NCI-H2029 treated with DMSO at 0.1 percent for 48 hours (cell line): ENCODE results near the gene CPNE5.
A peak's percentile ranks its signal among the peaks of the same experiment; 100 is the strongest.

ENCODE experiments used
- DNase-seq: peaks from one replicate; lab custom pipeline; 2025; lab: John Stamatoyannopoulos, UW

CPNE5 gene

DNA sequence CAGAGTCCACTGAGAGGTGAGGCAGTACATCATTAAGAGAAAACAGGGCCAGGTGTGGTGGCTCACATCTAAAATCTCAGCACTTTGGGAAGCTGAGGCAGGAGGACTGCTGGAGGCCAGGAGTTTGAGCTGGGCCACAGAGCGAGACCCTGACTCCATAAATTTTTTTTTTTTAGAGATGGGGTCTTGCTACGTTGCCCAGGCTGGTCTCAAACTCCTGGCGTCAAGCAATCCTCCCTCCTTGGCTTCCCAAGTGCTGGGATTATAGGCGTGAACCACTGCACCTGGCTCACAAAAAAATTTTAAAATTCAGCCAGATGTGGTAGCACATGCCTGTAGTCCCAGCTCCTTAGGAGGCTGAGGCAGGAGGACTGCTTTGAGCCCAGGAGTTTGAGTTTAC is 18.1 kb upstream of the CPNE5 start:
- DNase-seq: no peak

- peak; percentile 40 for DNase-seq
Observed at GRCh38 chr6:36856277-36856676, 17.0 kb upstream of the CPNE5 start.

DNA sequence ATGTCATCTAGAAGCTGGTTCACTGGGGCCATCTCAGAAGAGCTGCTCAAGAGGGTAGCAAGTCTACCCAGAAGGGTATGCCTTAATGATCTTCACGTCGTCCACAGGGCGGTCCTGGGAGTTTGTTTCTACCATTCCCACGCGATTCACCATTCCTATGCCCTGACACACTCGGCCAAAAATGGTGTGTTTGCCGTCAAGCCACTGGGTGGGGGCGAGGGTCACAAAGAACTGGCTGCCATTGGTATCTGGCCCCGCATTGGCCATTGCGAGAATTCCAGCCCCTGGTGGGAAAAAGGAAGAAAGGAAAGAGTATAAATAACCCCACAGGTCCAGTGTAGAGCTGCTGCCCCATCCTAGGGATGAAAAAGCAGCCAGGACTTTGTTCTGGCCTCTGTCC is 16.5 kb upstream of the CPNE5 start:
- no peak for DNase-seq

DNA sequence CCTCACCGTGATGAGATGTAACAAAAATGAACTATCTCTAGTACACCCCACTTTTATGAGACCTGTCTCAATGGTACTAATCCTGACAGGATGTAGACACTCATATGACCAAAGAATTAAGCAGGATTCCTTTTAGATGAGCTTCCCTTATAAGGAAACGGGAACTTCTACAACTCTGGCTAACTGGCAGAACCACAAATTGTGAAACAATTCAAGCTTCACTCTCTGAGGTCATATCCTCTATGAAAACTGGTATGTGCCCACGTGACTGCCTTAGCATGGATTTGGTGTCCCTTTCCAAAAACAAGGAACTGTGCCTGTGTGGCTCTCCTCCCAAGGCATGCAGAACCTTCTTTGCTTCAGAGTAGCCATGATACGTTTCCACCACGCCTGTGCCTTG is 14.1 kb upstream of the CPNE5 start:
- DNase-seq: no peak

DNA sequence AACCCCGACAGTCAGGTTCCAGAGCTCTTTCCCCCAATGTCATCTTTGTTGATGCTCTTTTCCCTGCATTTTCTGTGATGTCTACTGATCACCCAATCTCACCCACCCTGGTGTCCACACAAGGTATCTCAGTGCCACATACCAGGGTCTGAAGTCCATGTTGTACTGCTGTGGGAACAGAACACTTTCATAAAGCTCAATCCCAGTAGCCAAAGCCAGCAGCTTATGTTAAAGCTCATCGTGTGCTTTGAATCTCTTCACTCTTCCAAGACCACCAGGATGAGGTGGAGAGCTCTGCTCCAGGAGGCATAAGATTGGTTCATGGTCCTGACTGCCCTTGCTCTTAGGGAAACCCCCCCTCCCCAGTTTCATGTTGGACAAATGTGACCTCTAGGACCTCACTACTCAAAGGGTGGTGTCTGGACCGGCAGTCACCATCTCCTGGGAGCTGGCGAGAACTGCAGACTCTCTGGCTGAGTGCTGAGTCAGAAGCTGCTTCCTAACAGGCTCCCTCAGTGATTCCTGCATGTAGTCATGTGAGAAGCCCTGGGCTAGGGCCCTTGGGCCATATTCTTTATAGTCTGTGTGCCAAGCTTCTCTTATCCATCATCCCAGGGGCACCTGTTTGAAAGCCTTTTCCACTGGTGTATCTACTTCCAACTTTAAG is 13.4 kb upstream of the CPNE5 start:
- no peak for DNase-seq

GRCh38 chr6:36851626-36852025 is 12.4 kb upstream of the CPNE5 start:
- DNase-seq: no peak

DNA sequence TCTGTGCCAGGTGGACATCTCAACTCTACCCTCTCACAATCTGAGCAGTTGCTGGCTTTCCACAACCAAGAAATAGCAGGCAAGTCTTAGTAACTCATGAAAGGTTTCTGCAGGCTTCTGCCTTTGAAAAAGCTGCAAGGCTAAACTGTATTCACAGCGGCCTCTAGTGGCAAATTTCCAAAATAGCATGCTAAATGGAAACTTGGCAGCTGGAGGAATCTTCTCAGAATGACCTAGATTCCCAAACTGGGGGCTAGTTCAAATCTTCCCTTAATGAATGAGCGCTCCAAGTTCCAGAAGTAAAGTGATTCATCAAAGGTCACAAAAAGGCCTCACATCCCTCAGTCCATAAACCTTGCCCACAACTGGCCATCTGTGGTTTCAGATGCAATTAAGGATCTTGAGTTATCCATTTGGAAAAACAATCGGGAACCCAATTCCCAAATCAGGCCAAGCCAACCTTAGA is 11.9 kb upstream of the CPNE5 start:
- peak; percentile 50 for DNase-seq

- DNase-seq: no peak
Observed at GRCh38 chr6:36850021-36850420, 10.8 kb upstream of the CPNE5 start.

GRCh38 chr6:36848658-36849441 is 9.6 kb upstream of the CPNE5 start:
- DNase-seq: no peak

DNA sequence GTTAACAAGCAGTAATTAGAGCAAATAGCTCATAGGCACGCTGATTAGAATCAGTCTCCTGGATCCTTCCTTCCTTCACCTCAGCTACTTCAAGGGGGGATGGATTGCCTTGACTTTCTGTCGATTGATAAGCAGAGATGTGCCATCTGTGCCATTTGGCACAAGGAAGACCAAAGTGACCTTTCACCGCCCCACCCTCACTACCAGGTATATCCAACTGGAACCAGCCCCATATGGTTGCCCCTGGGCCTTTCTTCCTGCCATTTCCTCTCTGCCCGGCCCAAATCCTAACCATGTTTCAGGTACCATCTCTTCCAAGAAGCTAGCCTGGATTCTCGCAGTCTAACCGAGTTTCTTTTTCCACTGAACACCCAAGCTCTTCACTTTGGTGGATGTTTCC is 8.7 kb upstream of the CPNE5 start:
- DNase-seq: no peak

- DNase-seq: no peak
Observed at GRCh38 chr6:36847152-36847551, 7.9 kb upstream of the CPNE5 start.

GRCh38 chr6:36845233-36845632 is 6.0 kb upstream of the CPNE5 start:
- no peak for DNase-seq

DNA sequence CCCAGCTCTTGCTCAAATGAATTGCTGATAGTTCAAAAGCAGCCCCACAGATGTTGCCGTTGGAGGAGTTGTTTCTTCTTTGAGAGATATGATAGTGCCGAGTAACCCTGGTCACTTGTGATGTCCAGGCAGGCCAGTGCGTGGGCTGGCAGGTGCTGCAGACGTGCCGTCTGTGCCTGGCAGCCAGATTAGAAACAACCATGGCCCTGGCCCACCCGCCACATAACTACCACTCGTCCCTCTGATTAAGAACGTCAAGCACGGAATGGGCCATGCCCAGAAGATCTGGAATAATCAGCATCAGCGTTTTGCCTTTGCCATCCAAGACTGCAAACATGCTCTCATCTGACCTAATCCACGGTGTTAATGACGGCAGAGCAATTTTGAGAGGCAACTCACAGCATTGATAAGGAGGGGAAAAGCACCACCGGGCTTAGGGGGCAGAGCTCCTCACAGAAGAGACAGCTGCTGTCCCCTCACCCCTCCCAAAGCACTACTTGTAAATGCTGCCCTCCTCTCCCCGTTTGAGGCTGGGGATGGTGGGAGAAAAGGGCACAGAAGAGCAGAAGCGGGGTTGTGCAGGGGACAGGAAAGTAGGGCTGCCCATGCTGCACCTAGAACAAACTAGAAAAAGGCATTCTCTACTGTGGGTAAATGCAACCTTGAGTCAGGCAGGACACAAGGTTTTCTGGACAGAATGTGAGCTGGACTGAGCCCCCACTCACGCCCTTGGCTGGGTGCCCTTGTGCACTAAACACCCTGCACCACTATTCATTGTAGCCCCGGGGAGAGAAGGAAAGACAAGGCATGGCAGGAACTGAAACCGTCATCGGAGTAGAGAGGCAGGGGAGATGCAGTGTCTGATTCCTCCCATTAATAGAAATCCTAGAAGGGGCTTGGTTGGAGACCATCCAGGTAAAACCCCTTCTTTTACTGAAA is 5.3 kb upstream of the CPNE5 start:
- no peak for DNase-seq

DNA sequence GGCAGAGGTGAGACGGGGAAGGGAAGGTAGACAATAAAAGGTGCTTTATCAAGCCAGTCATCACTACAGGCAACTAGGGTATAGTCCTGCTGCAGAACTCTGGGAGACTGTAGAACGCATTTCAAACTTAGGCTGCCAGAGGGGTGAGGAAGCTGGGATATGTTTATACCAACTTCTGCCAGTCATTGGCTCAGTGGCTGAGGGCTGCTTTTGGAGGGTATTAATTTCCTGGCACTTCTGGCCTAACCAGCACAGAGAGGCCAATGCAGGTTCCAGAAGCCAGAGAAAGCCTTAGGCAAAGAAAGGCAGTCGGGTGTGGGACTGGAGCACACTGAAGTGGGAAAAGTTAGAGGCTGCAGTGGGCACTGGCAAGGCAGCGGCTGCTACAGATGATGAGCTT is 3.9 kb upstream of the CPNE5 start:
- no peak for DNase-seq

GRCh38 chr6:36841756-36842155 is 2.5 kb upstream of the CPNE5 start:
- no peak for DNase-seq

- DNase-seq: no peak
Observed at GRCh38 chr6:36840432-36841403, 1.5 kb upstream of the CPNE5 start.

DNA sequence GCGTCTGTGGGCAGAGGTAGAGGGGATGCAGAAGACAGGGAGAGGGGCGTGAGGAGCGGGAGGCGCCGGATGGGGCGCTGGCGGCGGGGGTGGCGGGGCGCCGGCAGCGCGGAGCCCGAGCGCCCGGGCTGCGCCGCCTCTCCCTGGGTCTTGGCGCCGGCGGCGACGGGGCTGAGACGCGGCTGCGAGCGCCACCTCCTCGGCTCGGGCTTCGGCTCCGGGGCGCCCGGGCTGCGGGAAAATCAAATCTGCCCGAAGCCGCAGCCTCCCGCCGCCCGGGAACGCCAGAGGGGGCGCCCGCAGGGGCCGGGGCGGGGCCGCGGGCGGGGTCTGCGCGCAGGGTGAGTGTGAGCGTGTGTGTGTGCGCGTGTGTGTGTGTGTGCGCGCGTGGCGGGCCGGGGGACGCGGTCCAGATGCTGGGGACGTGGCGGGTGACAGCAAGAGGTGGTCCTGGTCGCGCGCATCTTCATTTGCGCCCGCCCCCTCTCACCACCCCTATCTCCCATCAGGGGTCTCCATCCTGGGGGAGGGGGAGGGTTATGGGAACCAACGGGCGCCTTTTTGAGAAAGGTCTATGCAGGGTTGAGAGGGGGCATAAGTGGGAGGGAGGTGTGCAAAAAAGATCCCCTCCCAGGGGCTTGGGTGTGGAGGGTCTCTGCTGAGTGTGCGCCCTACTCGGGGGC is 646 bp upstream of the CPNE5 start:
- no peak for DNase-seq

DNA sequence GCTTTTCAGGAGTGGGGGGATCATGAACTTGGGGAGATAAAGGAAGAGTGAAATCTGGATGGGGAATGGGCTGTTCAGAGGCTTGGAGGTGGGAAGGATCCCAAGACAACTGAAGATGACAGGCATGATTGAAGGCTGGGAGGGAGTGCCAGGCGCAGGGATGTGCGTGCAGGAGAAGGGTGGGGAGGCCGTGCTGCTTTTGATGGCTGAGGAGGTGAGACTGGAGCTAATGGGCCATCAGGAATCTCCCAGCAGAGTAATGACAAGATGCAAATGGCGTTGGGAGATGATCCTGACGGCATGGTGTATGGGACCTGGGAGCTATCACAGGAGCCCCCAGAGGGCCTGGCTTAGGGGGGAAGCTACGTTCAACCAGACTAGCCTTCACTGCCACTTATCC is 1.6 kb downstream of the CPNE5 start:
- no peak for DNase-seq

DNA sequence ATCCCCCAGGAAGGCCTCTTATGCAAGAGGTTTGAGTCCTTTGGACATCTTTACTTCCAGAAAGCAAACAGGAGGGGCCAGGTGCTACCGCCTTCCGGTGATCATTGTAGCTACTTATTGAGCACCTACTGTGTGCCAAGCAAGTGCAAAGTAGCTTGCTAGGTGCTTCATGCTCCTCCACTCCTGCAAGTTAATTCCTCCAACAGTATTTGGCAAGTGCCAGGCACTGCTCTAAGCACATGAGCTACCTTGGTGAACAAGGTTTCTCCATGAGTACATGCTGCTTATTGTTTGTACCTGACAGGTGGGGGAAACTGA is 2.3 kb downstream of the CPNE5 start:
- no peak for DNase-seq

DNA sequence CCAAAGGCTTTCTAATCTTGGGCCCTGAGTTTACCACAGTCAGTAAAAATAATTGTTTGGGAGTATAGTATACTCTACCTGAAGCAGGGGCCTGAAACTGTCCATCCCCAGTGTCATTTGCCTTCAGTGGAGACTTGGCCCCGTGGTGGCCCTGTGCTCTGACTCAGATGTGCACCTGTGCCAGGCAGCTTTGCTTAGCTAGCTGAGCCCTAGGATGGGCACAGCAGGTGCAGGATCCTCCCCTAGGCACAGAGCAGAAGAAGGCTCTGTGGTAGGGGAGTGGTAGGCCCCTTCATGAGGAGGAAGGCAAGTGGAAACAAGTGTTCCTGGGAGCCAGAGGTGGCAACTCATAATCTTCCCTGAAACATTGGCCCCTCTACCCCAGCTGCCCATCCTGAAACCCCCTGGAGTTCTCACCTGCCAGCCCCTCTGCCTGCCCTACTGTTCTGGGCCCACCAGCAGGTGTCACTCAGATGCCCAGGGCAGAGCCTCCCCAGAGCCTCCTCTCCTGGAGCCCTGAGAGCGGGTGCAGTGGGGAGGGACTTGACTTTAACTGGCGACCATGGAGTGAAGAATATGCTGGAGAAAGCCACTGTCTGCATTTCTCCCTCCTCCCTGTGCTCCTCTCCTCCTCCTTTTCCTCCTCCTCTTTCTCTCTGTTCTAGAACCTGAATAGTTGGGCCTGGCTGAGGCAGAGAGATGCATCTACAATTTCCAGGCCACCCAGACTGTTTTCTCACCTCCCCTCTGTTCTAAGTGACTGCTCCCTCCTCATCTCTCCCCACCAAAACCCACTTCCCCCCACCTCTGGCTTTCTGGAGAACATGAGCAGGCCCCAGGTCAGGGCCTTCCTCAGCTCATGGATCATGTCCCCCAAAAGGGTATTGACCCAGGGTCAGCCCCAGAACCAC is 2.9 kb downstream of the CPNE5 start:
- no peak for DNase-seq
